Right cardiac atrium (tissue), 5 donors: ENCODE results near the gene ERAP2. TPM values are rescaled to one million over a fixed set of nuclear protein-coding genes. Genes with fewer than 3 reads are reported as not detected.
"Not testable (repeated sequence)": the region's sequence is repeated elsewhere in the genome, so short reads cannot be mapped to it uniquely, and the experiment has no call there.

Source experiments
- ATAC-seq, 2 donors: fragments of 200-7000 bp; cut with Tn5 transposase; one replicate each; pipeline versions ENCODE4 v1.8.0 to v1.9.1; 2020; ENCODE audit warnings: moderate library complexity in 2 of 2, mild to moderate bottlenecking in 1 of 2
- DNase-seq, 3 donors: peaks; one replicate each; pipeline ENCODE4 v3.0.0-alpha.2; 2020
- H3K27ac ChIP-seq: one replicate; pipeline ENCODE4 v1.5.1; 2013; ENCODE audit warnings: mild to moderate bottlenecking, low read length, control low read depth, moderate library complexity
- H3K27me3 ChIP-seq: one replicate; pipeline ENCODE4 v1.6.1; 2013; ENCODE audit not compliant: control insufficient read depth, insufficient read depth
- H3K4me1 ChIP-seq: one replicate; pipeline ENCODE4 v1.6.1; 2013; ENCODE audit warnings: low read length; ENCODE audit not compliant: control insufficient read depth, insufficient read depth
- H3K4me3 ChIP-seq: one replicate; pipeline ENCODE4 v1.5.1; 2013; ENCODE audit warnings: low read length, control low read depth
- H3K9me3 ChIP-seq: one replicate; pipeline ENCODE4 v1.6.1; 2013; ENCODE audit warnings: low read length; ENCODE audit not compliant: control insufficient read depth
- WGBS: extraction: QIAGEN DNeasy Blood & Tissue Kit; methylation state at CpG from one replicate; pipeline ENCODE4 v1.1.7; 2013; 5-methylcytosine and 5-hydroxymethylcytosine counted together
- intact Hi-C, 4 donors: fragments of 100-400 bp; cut with DNase I; formaldehyde crosslinking; loops; one replicate each; pipeline versions ENCODE4 v1.11.0 to v1.14.0; 2022 to 2023
- polyA plus RNA-seq: library from polyadenylated mRNA; stranded (reverse); fragments of 200-250 nt; gene quantifications from one replicate; pipeline ENCODE4 v1.2.3, GENCODE V29; 2013
- total RNA-seq, 4 donors: library from RNA; stranded (reverse); fragmentation: NEBNext Ultra II Directional; extraction: Animal tissue kit (Norgen Biotek cat#: 25700); gene quantifications; one replicate each; pipeline ENCODE4 v1.2.1, GENCODE V29; 2021
- donor health status: healthy with polysubstance abuse.
- donor health status: DM: no; HTN: yes; CAD: no.
- donor health status: DM: no; HTN: no; CAD: no.
- donor health status: DM: no; HTN: yes; CAD: no; lungs with severe emphysema.
- donor health status: DM: yes; HTN: yes; CAD: no.

The ERAP2 gene
- total and polyA plus RNA-seq, 5 donors = 0.81 to 7.2 (median 6.9) TPM

DNA sequence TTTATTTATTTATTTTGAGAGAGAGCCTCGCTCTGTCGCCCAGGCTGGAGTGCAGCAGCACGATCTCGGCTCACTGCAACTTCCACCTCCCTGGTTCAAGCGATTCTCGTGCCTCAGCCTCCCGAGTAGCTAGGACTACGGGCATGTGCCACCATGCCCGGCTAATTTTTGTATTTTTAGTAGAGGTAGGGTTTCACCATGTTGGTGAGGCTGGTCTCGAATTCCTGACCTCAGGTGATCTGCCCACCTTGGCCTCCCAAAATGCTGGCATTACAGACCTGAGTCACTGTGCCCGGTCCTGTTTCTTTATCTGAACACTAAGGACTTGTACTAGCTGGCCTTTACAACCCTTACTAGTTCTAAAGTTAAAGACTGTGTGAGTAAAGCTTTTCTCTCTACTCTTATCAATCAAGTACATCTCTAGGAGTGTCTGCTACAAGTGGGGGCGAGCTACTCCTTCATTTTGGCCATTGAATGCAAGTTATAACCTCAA lies 723 bp downstream of the ERAP2 start:
- DNase-seq = peak in 1 of 3 donors; percentile 45
- not testable (repeated sequence) for H3K27ac ChIP-seq, H3K27me3 ChIP-seq, H3K4me1 ChIP-seq, H3K9me3 ChIP-seq
- H3K4me3 ChIP-seq = peak overlapping the region; percentile 100
- 31% methylated on average over 12 of the region's 12 CpGs for WGBS
- intact Hi-C loops = loop anchor here in 1 of 4 donors (10.0 kb wide), 1 partner anchor 128 kb away; no protein-coding TSS in a partner anchor
- ATAC-seq = peak in 1 of 2 donors; percentile 11

- ATAC-seq (no peak), DNase-seq (no peak)
- no peaks in the 10 kb centered on the region for H3K27me3 ChIP-seq
- whole genome bisulfite sequencing = 65% methylated on average over 3 of the region's 3 CpGs
- H3K27ac ChIP-seq = no peak overlapping the region
- H3K9me3 ChIP-seq = no peaks in the 10 kb centered on the region
- peaks cover 6% of the 10 kb centered on the region for H3K4me1 ChIP-seq
- no peak overlapping the region for H3K4me3 ChIP-seq
- intact Hi-C loops = loop anchor here in 1 of 4 donors (10.0 kb wide), 1 partner anchor 125 kb away; no protein-coding TSS in a partner anchor
Observed at GRCh38 chr5:96879665-96880064, 3.4 kb downstream of the ERAP2 start.

DNA sequence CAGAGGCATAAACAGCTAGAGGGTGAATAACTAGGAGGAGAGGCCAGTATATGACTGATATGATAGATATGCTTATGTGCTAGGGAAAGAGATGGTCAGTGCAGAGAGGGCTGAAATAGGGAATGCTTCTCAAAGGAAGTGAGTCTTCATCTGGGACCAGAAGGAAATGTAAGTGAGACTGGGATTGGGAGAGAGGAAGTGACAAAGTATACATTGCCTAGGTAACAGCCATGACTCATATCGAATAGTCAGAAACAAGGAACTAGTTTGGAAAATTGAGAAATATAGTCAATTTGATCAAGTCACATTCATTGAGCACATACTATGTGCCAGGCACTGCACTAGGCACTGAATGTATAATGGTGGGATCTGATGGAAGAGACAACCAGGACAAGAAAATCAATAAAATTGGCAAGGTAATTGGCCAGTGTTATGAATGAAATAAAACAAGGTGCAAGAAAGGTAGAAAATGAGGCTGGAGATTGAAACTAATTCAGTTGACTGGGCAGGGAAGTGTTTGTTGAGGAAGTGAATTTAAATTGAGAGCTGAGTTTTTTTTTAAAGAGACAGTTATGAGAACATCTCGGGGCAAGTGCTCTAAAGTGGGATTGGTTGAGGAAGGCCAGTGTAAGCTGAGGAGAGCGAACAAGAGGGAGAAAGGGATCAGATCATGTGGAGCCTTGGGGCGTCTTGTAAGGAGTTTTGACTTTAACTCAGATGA lies 4.3 kb downstream of the ERAP2 start:
- intact Hi-C loops = no loop called here
- H3K27ac ChIP-seq = no peak overlapping the region
- H3K4me1 ChIP-seq = peaks cover 5% of the 10 kb centered on the region
- 85% methylated on average over 4 of the region's 4 CpGs for WGBS
- no peaks in the 10 kb centered on the region for H3K9me3 ChIP-seq
- no peak for DNase-seq
- H3K4me3 ChIP-seq = no peak overlapping the region
- no peaks in the 10 kb centered on the region for H3K27me3 ChIP-seq
- ATAC-seq = no peak

- H3K4me3 ChIP-seq = no peak overlapping the region
- ATAC-seq (peak; percentile 29 to 91), DNase-seq (no peak)
- H3K9me3 ChIP-seq = no peaks in the 10 kb centered on the region
- no peaks in the 10 kb centered on the region for H3K27me3 ChIP-seq
- 58% methylated on average over 2 of the region's 2 CpGs for WGBS
- no peak overlapping the region for H3K27ac ChIP-seq
- H3K4me1 ChIP-seq = peaks cover 7% of the 10 kb centered on the region
- intact Hi-C loops = no loop called here
Observed at GRCh38 chr5:96881511-96882115, 5.3 kb downstream of the ERAP2 start.

DNA sequence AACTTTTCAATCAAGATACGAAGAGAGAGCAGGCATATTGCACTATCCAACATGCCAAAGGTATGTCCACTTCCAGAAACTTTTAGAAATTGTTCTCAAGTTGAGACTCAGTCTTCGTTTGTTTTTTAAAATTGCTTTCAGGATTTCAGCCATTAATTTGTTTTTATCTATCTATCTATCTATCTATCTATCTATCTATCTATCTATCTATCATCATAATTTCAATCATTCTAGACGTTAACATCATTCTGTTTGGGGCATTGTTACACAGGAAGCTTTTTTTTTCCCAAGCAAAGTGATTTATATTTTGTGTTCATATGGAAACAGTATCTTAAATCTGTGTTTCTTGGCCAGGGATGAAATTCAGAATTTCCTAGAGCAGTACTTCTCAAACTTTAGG lies 7.6 kb downstream of the ERAP2 start:
- ATAC-seq (no peak), DNase-seq (no peak)
- H3K9me3 ChIP-seq = no peaks in the 10 kb centered on the region
- intact Hi-C loops = no loop called here
- no peaks in the 10 kb centered on the region for H3K27me3 ChIP-seq
- 76% methylated on average over 3 of the region's 3 CpGs for whole genome bisulfite sequencing
- H3K4me3 ChIP-seq = no peak overlapping the region
- H3K27ac ChIP-seq = no peak overlapping the region
- peaks cover 7% of the 10 kb centered on the region for H3K4me1 ChIP-seq

DNA sequence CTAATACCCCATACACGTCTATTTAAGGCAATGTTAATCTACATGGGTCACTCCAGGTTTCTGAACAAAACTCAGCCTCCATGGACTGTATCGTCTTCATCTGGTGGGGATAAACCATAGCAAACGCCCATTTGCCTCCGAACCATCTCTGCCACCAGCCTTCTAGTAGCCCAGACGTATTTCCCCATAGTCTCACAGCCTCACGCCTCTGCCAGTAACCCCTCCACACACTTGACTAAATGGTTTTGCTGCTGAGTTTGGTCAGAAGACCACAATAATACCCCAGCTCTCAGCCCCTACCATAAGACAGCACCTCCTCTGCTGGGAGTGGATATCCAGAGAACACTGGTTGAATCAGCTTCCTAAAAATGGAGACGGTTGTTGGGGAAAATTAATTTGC lies 8.7 kb downstream of the ERAP2 start:
- ATAC-seq (no peak), DNase-seq (no peak)
- Histone ChIP-seq H3K27me3 (no peaks in the 10 kb centered on the region), H3K27ac (no peak overlapping the region), H3K9me3 (no peaks in the 10 kb centered on the region), H3K4me1 (peaks cover 7% of the 10 kb centered on the region), H3K4me3 (no peak overlapping the region)
- intact Hi-C loops = no loop called here
- WGBS = 90% methylated on average over 7 of the region's 7 CpGs

DNA sequence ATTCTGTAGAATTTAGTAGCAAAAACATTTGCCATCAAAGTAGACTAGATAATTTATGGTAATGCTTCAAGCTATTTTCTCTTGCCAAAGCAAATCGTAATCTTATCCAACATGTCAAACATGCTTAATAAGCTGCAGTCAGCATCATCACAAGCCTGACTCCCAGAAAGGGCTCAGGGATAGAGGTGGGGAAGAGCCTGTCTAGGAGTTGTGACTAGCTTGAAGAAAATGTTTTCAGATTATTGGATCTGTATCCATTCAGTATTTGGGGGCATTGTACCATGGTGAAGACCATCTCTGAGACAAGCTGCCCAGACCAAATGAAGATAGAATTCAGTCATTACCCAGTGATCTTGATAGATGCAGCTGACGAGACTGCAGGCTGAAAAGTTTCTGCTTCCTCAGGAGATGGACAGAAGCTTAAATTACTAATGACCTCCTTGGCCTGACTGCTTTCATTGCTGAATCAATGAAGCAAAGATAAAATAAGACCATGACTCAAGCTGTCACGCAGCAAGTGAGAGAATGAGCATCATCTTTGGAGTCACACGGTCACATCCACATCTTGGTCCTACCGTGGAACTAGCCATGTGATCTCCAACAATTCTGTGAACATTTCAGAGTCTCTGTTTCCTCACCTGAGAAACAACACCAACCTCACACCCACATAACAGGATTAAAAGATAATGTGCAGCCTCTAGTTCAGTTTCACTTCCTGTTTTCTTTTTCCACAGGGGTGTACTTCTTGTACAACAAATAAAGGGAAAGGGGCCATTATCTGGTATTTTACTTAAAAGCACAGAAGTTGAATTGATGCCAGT lies 9.4 kb downstream of the ERAP2 start:
- no peak overlapping the region for H3K27ac ChIP-seq
- no peaks in the 10 kb centered on the region for H3K27me3 ChIP-seq
- H3K9me3 ChIP-seq = no peaks in the 10 kb centered on the region
- H3K4me3 ChIP-seq = no peak overlapping the region
- WGBS = 62% methylated on average over 5 of the region's 5 CpGs
- H3K4me1 ChIP-seq = peaks cover 7% of the 10 kb centered on the region
- ATAC-seq (no peak), DNase-seq (no peak)
- intact Hi-C loops = no loop called here

GRCh38 chr5:96893342-96893741 lies 17.0 kb downstream of the ERAP2 start:
- no peak overlapping the region for H3K27ac ChIP-seq
- no peaks in the 10 kb centered on the region for H3K4me1 ChIP-seq
- no peak for DNase-seq
- no peak overlapping the region for H3K4me3 ChIP-seq
- intact Hi-C loops = no loop called here
- WGBS = 77% methylated on average over 4 of the region's 4 CpGs
- H3K9me3 ChIP-seq = no peaks in the 10 kb centered on the region
- H3K27me3 ChIP-seq = no peaks in the 10 kb centered on the region
- peak in 1 of 2 donors; percentile 13 for ATAC-seq

DNA sequence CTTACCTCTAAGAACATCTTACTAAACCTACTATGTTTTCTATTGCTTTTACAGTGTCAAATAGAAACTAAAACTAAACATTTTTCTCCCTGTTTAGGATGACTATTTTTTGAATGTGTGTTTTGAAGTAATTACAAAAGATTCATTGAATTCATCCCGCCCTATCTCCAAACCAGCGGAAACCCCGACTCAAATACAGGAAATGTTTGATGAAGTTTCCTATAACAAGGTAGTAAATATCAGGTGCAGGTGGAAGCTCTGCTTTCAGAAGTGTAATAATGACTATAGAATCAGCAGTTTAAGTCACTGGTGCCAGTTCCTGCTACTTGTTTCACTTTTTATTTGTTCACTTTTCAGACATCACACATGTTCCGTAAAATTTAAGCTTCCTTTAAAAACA lies 20.0 kb downstream of the ERAP2 start:
- Histone ChIP-seq H3K4me1 (no peaks in the 10 kb centered on the region), H3K27ac (no peak overlapping the region), H3K27me3 (no peaks in the 10 kb centered on the region), H3K9me3 (no peaks in the 10 kb centered on the region), H3K4me3 (no peak overlapping the region)
- intact Hi-C loops = no loop called here
- WGBS = 75% methylated on average over 4 of the region's 4 CpGs
- DNase-seq (no peak), ATAC-seq (no peak)

DNA sequence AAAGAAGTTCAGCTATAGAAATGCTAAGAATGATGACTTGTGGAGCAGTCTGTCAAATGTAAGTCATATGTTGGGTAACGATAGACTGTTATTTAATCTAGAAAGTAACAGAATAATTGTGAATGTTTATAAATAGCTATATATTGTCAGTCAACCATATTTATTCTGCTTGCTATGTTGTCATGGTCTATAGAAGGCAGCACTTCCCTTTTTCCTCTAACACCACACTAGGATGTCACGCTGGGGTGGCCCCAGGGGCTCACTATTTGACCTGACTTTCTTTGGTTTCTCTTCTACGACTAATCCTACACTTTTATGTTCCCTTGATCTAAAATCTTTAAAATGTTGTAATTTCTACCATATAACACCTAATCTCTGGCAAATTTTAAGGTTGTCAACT lies 20.5 kb downstream of the ERAP2 start:
- no peak overlapping the region for H3K27ac ChIP-seq
- intact Hi-C loops = no loop called here
- no peak overlapping the region for H3K4me3 ChIP-seq

GRCh38 chr5:96901384-96901783 lies 25.1 kb downstream of the ERAP2 start:
- no peak for ATAC-seq
- 88% methylated on average over 6 of the region's 6 CpGs for WGBS
- no peak for DNase-seq
- H3K27ac ChIP-seq = no peak overlapping the region
- no peaks in the 10 kb centered on the region for H3K27me3 ChIP-seq
- no peak overlapping the region for H3K4me3 ChIP-seq
- no peaks in the 10 kb centered on the region for H3K9me3 ChIP-seq
- H3K4me1 ChIP-seq = no peaks in the 10 kb centered on the region
- intact Hi-C loops = no loop called here

More for the DNA sequence above, 20.5 kb downstream of the ERAP2 start:
- ATAC-seq (no peak), DNase-seq (no peak)
- Histone ChIP-seq H3K4me1 (no peaks in the 10 kb centered on the region), H3K9me3 (no peaks in the 10 kb centered on the region), H3K27me3 (no peaks in the 10 kb centered on the region)
- 59% methylated on average over 3 of the region's 3 CpGs for whole genome bisulfite sequencing
